IMR-90 (cell line): ENCODE results near the gene PAAF1. TPM values are rescaled to one million over a fixed set of nuclear protein-coding genes. Genes with fewer than 3 reads are reported as not detected.

ENCODE experiments used
- ATAC-seq: fragments of 200-7000 bp; cut with Tn5 transposase; 2 replicates; pipeline ENCODE4 v1.9.1; 2020; ENCODE audit warnings: low read depth, mild to moderate bottlenecking, moderate library complexity
- BruUV-seq: library from RNA; stranded (reverse); fragments of 400-500 nt; replicated peaks from 2 replicates; lab custom pipeline; 2021; lab: Mats Ljungman, UMichigan
- CTCF ChIA-PET: fragments of 300-600 bp; formaldehyde crosslinking; extraction: SDS; loops from one replicate; lab custom pipeline; 2021; ENCODE audit warnings: antibody characterized with exemption; lab: Yijun Ruan, JAX
- POLR2A ChIA-PET: fragments of 300-600 bp; sonication (Branson Sonifier 250); formaldehyde crosslinking; loops from one replicate; lab custom pipeline; 2022; ENCODE audit warnings: antibody characterized with exemption; ENCODE audit not compliant: unreplicated experiment; lab: Charles Lee
- DNase-seq: peaks from one replicate; pipeline ENCODE4 v3.0.0; 2013
- H2AFZ ChIP-seq: replicated peaks from 2 replicates; pipeline ENCODE3; 2013; ENCODE audit warnings: low read length, mild to moderate bottlenecking; ENCODE audit not compliant: poor library complexity
- H2AK5ac ChIP-seq: 2 replicates; pipeline ENCODE4 v1.6.1; 2013; ENCODE audit warnings: low read depth, low read length, inconsistent platforms
- H2AK9ac ChIP-seq: replicated peaks from 2 replicates; pipeline ENCODE3; 2013; ENCODE audit warnings: mild to moderate bottlenecking, low read depth, low read length, moderate library complexity; ENCODE audit not compliant: poor library complexity
- H2BK120ac ChIP-seq: 2 replicates; pipeline ENCODE4 v1.6.1; 2013; ENCODE audit warnings: low read depth, low read length, inconsistent platforms
- H2BK15ac ChIP-seq: 3 replicates; pipeline ENCODE4 v1.6.1; 2013; ENCODE audit warnings: low read depth, low read length, inconsistent platforms
- H2BK20ac ChIP-seq: 2 replicates; pipeline ENCODE4 v1.6.1; 2013; ENCODE audit warnings: low read depth, mild to moderate bottlenecking, inconsistent platforms, low read length, moderate library complexity
- H2BK5ac ChIP-seq: 2 replicates; pipeline ENCODE4 v1.6.1; 2013; ENCODE audit warnings: mild to moderate bottlenecking, low read depth, low read length, inconsistent platforms; ENCODE audit not compliant: poor library complexity, severe bottlenecking
- H3K14ac ChIP-seq: replicated peaks from 2 replicates; pipeline ENCODE4 v1.6.1; 2013; ENCODE audit warnings: low read depth, low read length, inconsistent platforms
- H3K18ac ChIP-seq: 2 replicates; pipeline ENCODE4 v1.6.1; 2013; ENCODE audit warnings: low read depth, low read length, control low read depth
- H3K23ac ChIP-seq: 2 replicates; pipeline ENCODE4 v1.6.1; 2013; ENCODE audit warnings: low read depth, low read length, inconsistent platforms
- H3K27ac ChIP-seq: 2 replicates; pipeline ENCODE4 v1.5.1; 2013; ENCODE audit warnings: mild to moderate bottlenecking, control low read depth, low read length; ENCODE audit not compliant: insufficient read depth
- H3K27me3 ChIP-seq: 2 replicates; pipeline ENCODE4 v1.6.1; 2013; ENCODE audit warnings: low read length; ENCODE audit not compliant: control insufficient read depth, insufficient read depth
- H3K36me3 ChIP-seq: 2 replicates; pipeline ENCODE4 v1.6.1; 2013; ENCODE audit warnings: low read length, mixed read lengths; ENCODE audit not compliant: control insufficient read depth, insufficient read depth
- H3K4ac ChIP-seq: 2 replicates; pipeline ENCODE4 v1.6.1; 2013; ENCODE audit warnings: low read depth, low read length, inconsistent platforms
- H3K4me1 ChIP-seq: 2 replicates; pipeline ENCODE4 v1.6.1; 2013; ENCODE audit warnings: low read length, mixed read lengths; ENCODE audit not compliant: control insufficient read depth, insufficient read depth
- H3K4me2 ChIP-seq: 2 replicates; pipeline ENCODE4 v1.6.1; 2013; ENCODE audit warnings: low read depth, mild to moderate bottlenecking, control low read depth, low read length, moderate library complexity
- H3K4me3 ChIP-seq: 2 replicates; pipeline ENCODE4 v1.5.1; 2013; ENCODE audit warnings: low read depth, mild to moderate bottlenecking, control low read depth, low read length, moderate library complexity; ENCODE audit not compliant: insufficient read depth
- H3K56ac ChIP-seq: 2 replicates; pipeline ENCODE4 v1.6.1; 2013; ENCODE audit warnings: low read length, inconsistent platforms; ENCODE audit not compliant: insufficient read depth; ENCODE audit errors: extremely low read depth
- H3K79me1 ChIP-seq, 2 experiments: 2 replicates each; pipeline ENCODE4 v1.6.1; 2013; ENCODE audit warnings: low read length in 2 of 2, inconsistent platforms in 1 of 2, low read depth in 1 of 2
- H3K9ac ChIP-seq: 2 replicates; pipeline ENCODE4 v1.6.1; 2013; ENCODE audit warnings: low read depth, low read length, control low read depth
- H3K9me1 ChIP-seq: 2 replicates; pipeline ENCODE4 v1.6.1; 2013; ENCODE audit warnings: low read length, inconsistent platforms; ENCODE audit not compliant: insufficient read depth
- H3K9me3 ChIP-seq: 2 replicates; pipeline ENCODE4 v1.6.1; 2013; ENCODE audit warnings: low read length; ENCODE audit not compliant: control insufficient read depth, insufficient read depth
- H4K20me1 ChIP-seq: 2 replicates; pipeline ENCODE4 v1.6.1; 2013; ENCODE audit warnings: low read length, inconsistent platforms; ENCODE audit not compliant: insufficient read depth
- H4K5ac ChIP-seq: 2 replicates; pipeline ENCODE4 v1.6.1; 2013; ENCODE audit warnings: mild to moderate bottlenecking, low read depth, low read length, control low read depth
- H4K8ac ChIP-seq, 2 experiments: 2 replicates each; pipeline ENCODE4 v1.6.1; 2013; ENCODE audit warnings: low read depth in 2 of 2, low read length in 2 of 2, control low read depth in 1 of 2, inconsistent platforms in 1 of 2
- H4K91ac ChIP-seq: 2 replicates; pipeline ENCODE4 v1.6.1; 2013; ENCODE audit warnings: low read depth, low read length, inconsistent platforms; ENCODE audit not compliant: insufficient read depth
- BHLHE40 ChIP-seq: fragments of 150-350 bp; IDR thresholded peaks from 2 replicates; pipeline ENCODE4 v1.6.1; 2016; ENCODE audit warnings: mild to moderate bottlenecking, low read depth, low read length
- CHD1 ChIP-seq: IDR thresholded peaks from 2 replicates; pipeline ENCODE4 v1.6.1; 2012; ENCODE audit warnings: low read depth, low read length, improper control_type of control experiment
- FOS ChIP-seq: fragments of 150-350 bp; IDR thresholded peaks from 2 replicates; pipeline ENCODE4 v1.6.1; 2016; ENCODE audit warnings: low read depth, low read length
- MAZ ChIP-seq: IDR thresholded peaks from 2 replicates; pipeline ENCODE4 v1.6.1; 2012; ENCODE audit warnings: low read depth, mild to moderate bottlenecking, low read length, improper control_type of control experiment, moderate library complexity, borderline replicate concordance
- MXI1 ChIP-seq: IDR thresholded peaks from 2 replicates; pipeline ENCODE4 v1.6.1; 2012; ENCODE audit warnings: low read depth, mild to moderate bottlenecking, low read length, moderate library complexity, borderline replicate concordance
- NFE2L2 ChIP-seq: fragments of 150-350 bp; IDR thresholded peaks from 2 replicates; pipeline ENCODE4 v1.6.1; 2016; ENCODE audit warnings: low read depth, mild to moderate bottlenecking, low read length
- RAD21 ChIP-seq: IDR thresholded peaks from 2 replicates; pipeline ENCODE4 v1.6.1; 2012; ENCODE audit warnings: low read length, improper control_type of control experiment
- RCOR1 ChIP-seq: IDR thresholded peaks from 2 replicates; pipeline ENCODE4 v1.6.1; 2012; ENCODE audit warnings: mild to moderate bottlenecking, low read length, improper control_type of control experiment; ENCODE audit not compliant: insufficient replicate concordance
- RFX5 ChIP-seq: IDR thresholded peaks from 2 replicates; pipeline ENCODE4 v1.8.0; 2012; ENCODE audit warnings: low read depth, mild to moderate bottlenecking, low read length, moderate library complexity
- SMC3 ChIP-seq: fragments of 150-350 bp; IDR thresholded peaks from 2 replicates; pipeline ENCODE4 v1.6.1; 2016; ENCODE audit warnings: low read depth, mild to moderate bottlenecking, antibody characterized with exemption, low read length, moderate library complexity
- WGBS, 2 experiments: methylation state at CpG; one replicate each; pipeline versions ENCODE4 v1.1.5 to v1.1.7; 2013; ENCODE audit warnings: missing lambda C conversion rate in 2 of 2; ENCODE audit not compliant: insufficient read length in 1 of 2; ENCODE audit errors: extremely low coverage in 2 of 2; 5-methylcytosine and 5-hydroxymethylcytosine counted together
- dilution Hi-C: fragments of 300-500 bp; cut with HindIII; formaldehyde crosslinking; loops from one replicate; pipeline ENCODE4 v1.14.3; 2018; ENCODE audit warnings: low sequenced_read_pairs; ENCODE audit not compliant: unreplicated experiment
- in situ Hi-C: fragments of 300-500 bp; cut with MboI; formaldehyde crosslinking; loops from 3 replicates; pipeline ENCODE4 v1.14.3; 2019; ENCODE audit warnings: low sequenced_read_pairs, inconsistent platforms, mixed read lengths
- intact Hi-C: fragments of 100-400 bp; cut with micrococcal nuclease; formaldehyde crosslinking; loops from 2 replicates; pipeline ENCODE4 v1.10.0; 2022
- polyA plus RNA-seq, 3 experiments: library from polyadenylated mRNA; depleted of rRNA; stranded (reverse); fragments of >200 nt; gene quantifications; 2 replicates each; pipeline ENCODE4 v1.2.3, GENCODE V29; 2012; ENCODE audit warnings: low replicate concordance in 1 of 3
- total RNA-seq: library from RNA; depleted of rRNA; stranded (reverse); fragments of >200 nt; gene quantifications from 2 replicates; pipeline ENCODE4 v1.2.3, GENCODE V29; 2012
- TF ChIP-seq, protein P1 (sequence below): conservative IDR thresholded peaks from 2 replicates; pipeline ENCODE4 v1.5.1; 2012; ENCODE audit warnings: mild to moderate bottlenecking, low read depth, low read length, improper control_type of control experiment

PAAF1 gene
- total and polyA plus RNA-seq, 2 of the 4 experiments (the other 2 are of a cell fraction) = 15.1 to 16.4 TPM

DNA sequence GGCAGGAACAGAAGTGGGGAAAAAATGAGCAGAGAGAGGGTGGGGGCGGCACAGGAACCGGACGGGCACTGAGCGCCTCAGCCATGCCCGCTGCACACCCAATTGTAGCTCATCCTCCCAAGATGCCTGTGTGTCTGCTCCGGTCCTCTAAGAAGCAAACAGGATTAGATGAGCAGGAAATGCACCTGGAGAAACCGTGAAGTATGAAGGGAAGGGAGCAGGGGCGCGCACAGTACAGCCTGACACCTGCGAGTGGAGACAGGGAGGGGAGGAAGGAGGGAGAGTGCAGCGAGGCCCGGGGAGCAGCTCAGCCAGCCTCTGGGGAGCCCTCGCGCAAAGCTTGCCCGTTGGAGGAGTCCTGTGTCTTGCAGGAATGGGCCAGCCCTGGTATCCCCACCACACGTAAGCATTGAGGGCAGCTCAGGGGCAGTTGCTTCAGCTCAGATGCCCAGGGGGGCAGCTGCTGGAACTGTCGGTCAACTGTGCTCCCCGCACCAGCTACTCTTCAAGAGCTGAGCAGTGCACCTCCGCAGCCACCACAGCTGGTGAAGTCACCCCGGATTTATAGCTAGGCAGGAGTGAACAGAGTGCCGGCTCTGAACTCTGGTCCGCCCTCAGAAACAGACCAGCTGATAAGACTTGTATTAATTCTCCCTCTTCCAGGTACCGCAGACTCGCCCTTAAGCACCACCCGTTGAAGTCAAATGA is 81.0 kb downstream of the PAAF1 start:
- H3K4me2 ChIP-seq = no peak overlapping the region
- H2AK9ac ChIP-seq = no peak overlapping the region
- no peak overlapping the region for H3K18ac ChIP-seq
- peaks cover 3% of the 10 kb centered on the region; the same call in 1 of the 2 replicates for H3K4me1 ChIP-seq
- H3K36me3 ChIP-seq = no peaks in the 10 kb centered on the region
- H2BK15ac ChIP-seq = no peak overlapping the region; the same call in 2 of the 3 replicates
- H2BK120ac ChIP-seq = no peak overlapping the region
- dilution Hi-C loops (no loop called here), intact Hi-C loops (no loop called here), in situ Hi-C loops (no loop called here)
- no peak overlapping the region for H3K14ac ChIP-seq
- H3K27me3 ChIP-seq = no peaks in the 10 kb centered on the region
- no peaks in the 10 kb centered on the region for H3K9me3 ChIP-seq
- ChIA-PET CTCF (no interaction called here), POLR2A (no interaction called here)
- no peaks in the 10 kb centered on the region for H3K9me1 ChIP-seq
- no peak overlapping the region for H4K91ac ChIP-seq
- H2AFZ ChIP-seq = peak overlapping the region; percentile 41
- DNase-seq (no peak), ATAC-seq (no peak)
- H3K4ac ChIP-seq = no peak overlapping the region
- H3K27ac ChIP-seq = no peak overlapping the region
- H4K8ac ChIP-seq = no peak overlapping the region
- H4K20me1 ChIP-seq = no peaks in the 10 kb centered on the region
- no peak overlapping the region for H2AK5ac ChIP-seq
- no peak overlapping the region for H2BK5ac ChIP-seq
- TF ChIP-seq NFE2L2 (no peak), MXI1 (no peak), RFX5 (no peak), FOS (no peak), RCOR1 (no peak), BHLHE40 (no peak), RAD21 (no peak), MAZ (no peak), CHD1 (no peak), SMC3 (no peak)
- TF ChIP-seq, protein P1, sequence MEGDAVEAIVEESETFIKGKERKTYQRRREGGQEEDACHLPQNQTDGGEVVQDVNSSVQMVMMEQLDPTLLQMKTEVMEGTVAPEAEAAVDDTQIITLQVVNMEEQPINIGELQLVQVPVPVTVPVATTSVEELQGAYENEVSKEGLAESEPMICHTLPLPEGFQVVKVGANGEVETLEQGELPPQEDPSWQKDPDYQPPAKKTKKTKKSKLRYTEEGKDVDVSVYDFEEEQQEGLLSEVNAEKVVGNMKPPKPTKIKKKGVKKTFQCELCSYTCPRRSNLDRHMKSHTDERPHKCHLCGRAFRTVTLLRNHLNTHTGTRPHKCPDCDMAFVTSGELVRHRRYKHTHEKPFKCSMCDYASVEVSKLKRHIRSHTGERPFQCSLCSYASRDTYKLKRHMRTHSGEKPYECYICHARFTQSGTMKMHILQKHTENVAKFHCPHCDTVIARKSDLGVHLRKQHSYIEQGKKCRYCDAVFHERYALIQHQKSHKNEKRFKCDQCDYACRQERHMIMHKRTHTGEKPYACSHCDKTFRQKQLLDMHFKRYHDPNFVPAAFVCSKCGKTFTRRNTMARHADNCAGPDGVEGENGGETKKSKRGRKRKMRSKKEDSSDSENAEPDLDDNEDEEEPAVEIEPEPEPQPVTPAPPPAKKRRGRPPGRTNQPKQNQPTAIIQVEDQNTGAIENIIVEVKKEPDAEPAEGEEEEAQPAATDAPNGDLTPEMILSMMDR = no peak
- H3K79me1 ChIP-seq = no peaks in the 10 kb centered on the region
- no TSS peak for BruUV-seq
- WGBS, 2 experiments = 72% methylated on average over 14 of the region's 25 CpGs; no CpG with 5 or more reads in 1 of the 2 experiments
- no peak overlapping the region for H2BK20ac ChIP-seq
- H3K4me3 ChIP-seq = no peak overlapping the region
- H3K56ac ChIP-seq = no peak overlapping the region
- H4K5ac ChIP-seq = no peak overlapping the region
- no peak overlapping the region for H3K9ac ChIP-seq
- no peak overlapping the region for H3K23ac ChIP-seq
